ENCODE measurements around the gene ASXL2.

The ASXL2 gene

GRCh38 chr2:25756536-25756935 is 121.8 kb downstream of the ASXL2 start:
- H3K4me3 ChIP-seq (ENCODE audit: low read depth, low read length): no peak overlapping the region
- peak; percentile 40 for DNase-seq (ENCODE audit: low read depth)
- no peak for TF ChIP-seq CTCF (IDR thresholded peaks at IDR 0.05; ENCODE audit: low read depth, low read length, missing control alignments)
- in situ Hi-C loops (cut with HindIII; ENCODE audit: low sequenced_read_pairs): no loop called here

DNA sequence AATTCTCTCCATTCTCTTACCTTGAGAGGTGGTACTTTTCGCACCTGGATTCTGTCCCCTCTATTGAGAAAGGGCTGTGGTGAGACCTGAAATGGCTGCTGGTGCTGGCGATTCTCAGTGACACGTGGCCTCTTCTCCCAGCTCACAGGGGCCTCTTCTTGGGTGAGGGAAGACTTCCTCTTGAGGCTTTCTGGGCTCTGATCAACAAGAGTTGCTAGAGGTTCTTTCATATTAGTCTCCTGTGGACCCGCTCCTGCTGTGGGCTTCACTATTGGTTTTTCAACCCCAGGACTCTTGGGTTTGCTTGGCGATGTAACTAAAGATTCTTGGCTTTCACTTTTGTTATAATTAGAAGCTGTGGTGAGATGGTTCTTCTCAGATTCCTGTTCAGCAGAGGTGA is 128.6 kb downstream of the ASXL2 start:
- no peak overlapping the region for H3K4me3 ChIP-seq (ENCODE audit: low read depth, low read length)
- in situ Hi-C loops (cut with HindIII; ENCODE audit: low sequenced_read_pairs): no loop called here
- TF ChIP-seq CTCF (IDR thresholded peaks at IDR 0.05; ENCODE audit: low read depth, low read length, missing control alignments): no peak
- no peak for DNase-seq (ENCODE audit: low read depth)

DNA sequence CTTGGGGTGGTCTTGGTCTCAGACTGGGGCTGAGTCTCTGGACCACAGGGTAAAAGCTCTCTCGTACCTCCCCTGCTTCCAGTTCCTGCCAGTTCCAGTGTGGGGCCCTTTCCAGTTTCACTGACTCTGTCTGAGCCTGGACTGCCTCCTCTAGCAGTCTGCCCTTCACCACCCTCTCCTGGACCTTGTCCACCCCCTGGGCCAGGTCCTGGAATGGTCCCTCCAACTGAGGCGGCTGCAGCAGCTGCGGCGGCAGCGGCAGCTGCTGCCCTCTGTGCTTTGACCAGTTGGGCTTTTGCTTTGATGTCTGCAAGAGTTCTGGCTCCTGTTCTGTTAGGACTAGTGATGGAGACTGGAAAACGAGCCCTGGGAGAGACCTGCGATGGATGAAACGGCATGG is 134.2 kb downstream of the ASXL2 start:
- DNase-seq (ENCODE audit: low read depth): no peak
- in situ Hi-C loops (cut with HindIII; ENCODE audit: low sequenced_read_pairs): no loop called here
- H3K4me3 ChIP-seq (ENCODE audit: low read depth, low read length): no peak overlapping the region
- TF ChIP-seq CTCF (IDR thresholded peaks at IDR 0.05; ENCODE audit: low read depth, low read length, missing control alignments): no peak

- DNase-seq (ENCODE audit: low read depth): no peak
Measured at GRCh38 chr2:25743132-25743830, 135.0 kb downstream of the ASXL2 start.

DNA sequence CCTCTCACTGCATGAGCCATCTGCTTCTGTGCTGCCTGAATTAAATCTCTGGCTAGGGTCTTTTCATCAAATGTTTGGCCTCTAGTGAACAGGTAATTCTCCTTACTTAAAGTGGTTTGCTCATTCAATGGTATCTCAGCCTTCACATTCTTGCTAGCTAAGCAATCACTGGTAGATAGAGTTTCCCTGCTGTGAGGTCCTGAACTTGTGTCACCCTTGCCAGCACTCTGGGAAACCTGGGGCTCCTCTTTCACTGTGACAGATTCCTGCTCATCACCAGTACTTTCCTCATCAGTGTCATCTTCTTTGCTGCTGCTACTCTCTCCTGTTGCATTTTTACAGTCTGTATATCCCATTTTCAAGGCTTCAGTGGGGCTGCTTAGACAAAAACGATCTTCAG is 135.8 kb downstream of the ASXL2 start:
- no peak for DNase-seq (ENCODE audit: low read depth)
- no peak overlapping the region for H3K4me3 ChIP-seq (ENCODE audit: low read depth, low read length)
- no peak for TF ChIP-seq CTCF (IDR thresholded peaks at IDR 0.05; ENCODE audit: low read depth, low read length, missing control alignments)
- in situ Hi-C loops (cut with HindIII; ENCODE audit: low sequenced_read_pairs): no loop called here

More at GRCh38 chr2:25743132-25743830, 135.0 kb downstream of the ASXL2 start:
- in situ Hi-C loops (cut with HindIII; ENCODE audit: low sequenced_read_pairs): no loop called here
- no peak for TF ChIP-seq CTCF (IDR thresholded peaks at IDR 0.05; ENCODE audit: low read depth, low read length, missing control alignments)
- no peak overlapping the region for H3K4me3 ChIP-seq (ENCODE audit: low read depth, low read length)

GRCh38 chr2:25740810-25741381 is 137.4 kb downstream of the ASXL2 start:
- TF ChIP-seq CTCF (IDR thresholded peaks at IDR 0.05; ENCODE audit: low read depth, low read length, missing control alignments): no peak
- peak; percentile 74 for DNase-seq (ENCODE audit: low read depth)
- no peak overlapping the region for H3K4me3 ChIP-seq (ENCODE audit: low read depth, low read length)
- in situ Hi-C loops (cut with HindIII; ENCODE audit: low sequenced_read_pairs): no loop called here
